ENCODE data around the gene BARX1.

Gene BARX1

DNA sequence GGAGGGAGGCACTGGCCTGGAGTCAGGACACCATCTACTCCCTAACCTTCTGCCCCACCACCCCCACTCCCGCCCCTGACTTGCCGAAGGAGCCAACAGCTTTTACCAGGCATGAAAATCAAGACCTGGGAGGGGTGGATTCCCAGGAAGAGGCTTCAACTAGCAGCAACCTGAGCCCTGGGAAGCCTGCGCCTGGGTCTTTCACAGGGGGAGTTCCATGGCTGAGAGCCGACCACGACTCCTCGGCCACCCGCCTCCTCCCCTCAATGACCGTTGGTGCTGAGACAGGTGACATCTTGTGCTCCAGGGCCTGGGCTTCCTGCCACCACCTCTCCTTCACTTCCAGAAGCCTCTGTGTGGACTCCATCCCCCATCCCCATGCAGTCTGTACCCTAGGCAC is 37.1 kb downstream of the BARX1 start:
- TF ChIP-seq ZC3H10 (CRISPR knock-in tag; IDR thresholded peaks at IDR 0.05): no peak
- no peak for TF ChIP-seq GLIS3 (CRISPR knock-in tag; IDR thresholded peaks at IDR 0.05)
- no peak for TF ChIP-seq ZNF8 (CRISPR knock-in tag; IDR thresholded peaks at IDR 0.05)
- no peak for TF ChIP-seq ISL1 (CRISPR knock-in tag; IDR thresholded peaks at IDR 0.05)
- ATAC-seq: no peak

- ATAC-seq: no peak
Observed at GRCh38 chr9:93917121-93917853, 37.9 kb downstream of the BARX1 start.

GRCh38 chr9:93916358-93916757 is 38.8 kb downstream of the BARX1 start:
- TF ChIP-seq ARNTL (CRISPR knock-in tag; IDR thresholded peaks at IDR 0.05; ENCODE audit: borderline replicate concordance, low read depth): no peak
- TF ChIP-seq ZFP30 (CRISPR knock-in tag; IDR thresholded peaks at IDR 0.05): no peak
- TF ChIP-seq GLIS3 (CRISPR knock-in tag; IDR thresholded peaks at IDR 0.05): no peak
- no peak for TF ChIP-seq BACH2 (CRISPR knock-in tag; IDR thresholded peaks at IDR 0.05; ENCODE audit: borderline replicate concordance)
- no peak for TF ChIP-seq TSHZ2 (CRISPR knock-in tag; IDR thresholded peaks at IDR 0.05)
- TF ChIP-seq CREB5 (CRISPR knock-in tag; IDR thresholded peaks at IDR 0.05; ENCODE audit: low read depth): no peak
- no peak for TF ChIP-seq ZNF70 (CRISPR knock-in tag; IDR thresholded peaks at IDR 0.05)
- no peak for TF ChIP-seq ISL1 (CRISPR knock-in tag; IDR thresholded peaks at IDR 0.05)
- TF ChIP-seq PPARA (CRISPR knock-in tag; IDR thresholded peaks at IDR 0.05; ENCODE audit: borderline replicate concordance): no peak
- TF ChIP-seq ZC3H10 (CRISPR knock-in tag; IDR thresholded peaks at IDR 0.05): no peak
- no peak for TF ChIP-seq OSR1 (CRISPR knock-in tag; IDR thresholded peaks at IDR 0.05)
- no peak for TF ChIP-seq TCF4 (CRISPR knock-in tag; IDR thresholded peaks at IDR 0.05; ENCODE audit: borderline replicate concordance)
- no peak for TF ChIP-seq POU6F1 (CRISPR knock-in tag; IDR thresholded peaks at IDR 0.05; ENCODE audit: borderline replicate concordance, low read depth)
- TF ChIP-seq ZNF8 (CRISPR knock-in tag; IDR thresholded peaks at IDR 0.05): no peak
- no peak for TF ChIP-seq ZFP3 (CRISPR knock-in tag; IDR thresholded peaks at IDR 0.05)
- no peak for TF ChIP-seq ESRRG (CRISPR knock-in tag; IDR thresholded peaks at IDR 0.05)
- no peak for TF ChIP-seq CSDC2 (CRISPR knock-in tag; IDR thresholded peaks at IDR 0.05)
- ATAC-seq: no peak

More at GRCh38 chr9:93917121-93917853, 37.9 kb downstream of the BARX1 start:
- TF ChIP-seq ARNTL (CRISPR knock-in tag; IDR thresholded peaks at IDR 0.05; ENCODE audit: borderline replicate concordance, low read depth) (no peak), CSDC2 (CRISPR knock-in tag; IDR thresholded peaks at IDR 0.05) (no peak), BACH2 (CRISPR knock-in tag; IDR thresholded peaks at IDR 0.05; ENCODE audit: borderline replicate concordance) (no peak), OSR1 (CRISPR knock-in tag; IDR thresholded peaks at IDR 0.05) (no peak), ZFP30 (CRISPR knock-in tag; IDR thresholded peaks at IDR 0.05) (no peak), ZNF8 (CRISPR knock-in tag; IDR thresholded peaks at IDR 0.05) (no peak), ZFP3 (CRISPR knock-in tag; IDR thresholded peaks at IDR 0.05) (no peak), GLIS3 (CRISPR knock-in tag; IDR thresholded peaks at IDR 0.05) (no peak), SNAI2 (CRISPR knock-in tag; IDR thresholded peaks at IDR 0.05) (no peak), ESRRG (CRISPR knock-in tag; IDR thresholded peaks at IDR 0.05) (no peak), ISL1 (CRISPR knock-in tag; IDR thresholded peaks at IDR 0.05) (no peak)

DNA sequence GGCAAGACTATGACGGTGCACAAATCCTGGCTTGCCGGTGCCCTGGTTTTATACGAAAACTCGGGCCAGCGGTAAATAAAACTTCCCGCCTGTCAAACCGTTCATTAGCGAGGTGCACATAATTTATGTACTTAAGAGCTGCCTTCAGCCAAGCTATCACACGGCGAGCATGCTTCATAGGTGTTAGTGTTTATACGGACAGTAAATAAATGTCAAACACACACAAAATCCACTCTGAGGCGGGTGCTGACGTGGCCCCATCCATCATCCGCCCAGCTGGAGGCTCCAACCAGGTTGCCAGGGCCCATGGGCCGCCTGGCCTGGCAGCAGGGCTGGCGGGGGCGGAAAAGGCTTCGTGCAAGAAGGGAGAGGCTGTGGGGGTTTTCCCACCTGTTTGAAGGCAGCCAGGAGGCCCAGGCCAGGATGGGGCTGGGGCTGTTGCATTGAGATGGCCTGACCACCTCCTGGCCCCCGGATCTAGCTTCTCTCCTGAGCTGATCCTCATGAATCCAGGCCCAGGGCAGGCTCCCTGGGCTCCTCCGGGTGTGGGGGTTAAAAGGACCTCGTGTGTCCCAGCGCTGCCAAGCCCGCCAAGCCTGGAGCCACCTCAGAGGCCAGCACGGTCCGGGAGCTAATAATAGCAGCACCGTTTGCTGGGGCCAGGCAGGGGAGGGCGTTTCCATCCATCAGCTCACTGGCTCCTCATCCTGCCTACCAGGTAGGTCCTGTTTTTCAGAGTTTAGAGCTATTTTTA is 43.2 kb downstream of the BARX1 start:
- ATAC-seq: no peak
- TF ChIP-seq CSDC2 (CRISPR knock-in tag; IDR thresholded peaks at IDR 0.05): no peak
- TF ChIP-seq, protein P1, sequence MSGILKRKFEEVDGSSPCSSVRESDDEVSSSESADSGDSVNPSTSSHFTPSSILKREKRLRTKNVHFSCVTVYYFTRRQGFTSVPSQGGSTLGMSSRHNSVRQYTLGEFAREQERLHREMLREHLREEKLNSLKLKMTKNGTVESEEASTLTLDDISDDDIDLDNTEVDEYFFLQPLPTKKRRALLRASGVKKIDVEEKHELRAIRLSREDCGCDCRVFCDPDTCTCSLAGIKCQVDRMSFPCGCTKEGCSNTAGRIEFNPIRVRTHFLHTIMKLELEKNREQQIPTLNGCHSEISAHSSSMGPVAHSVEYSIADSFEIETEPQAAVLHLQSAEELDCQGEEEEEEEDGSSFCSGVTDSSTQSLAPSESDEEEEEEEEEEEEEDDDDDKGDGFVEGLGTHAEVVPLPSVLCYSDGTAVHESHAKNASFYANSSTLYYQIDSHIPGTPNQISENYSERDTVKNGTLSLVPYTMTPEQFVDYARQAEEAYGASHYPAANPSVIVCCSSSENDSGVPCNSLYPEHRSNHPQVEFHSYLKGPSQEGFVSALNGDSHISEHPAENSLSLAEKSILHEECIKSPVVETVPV (CRISPR knock-in tag; IDR thresholded peaks at IDR 0.05): no peak
- no peak for TF ChIP-seq OSR1 (CRISPR knock-in tag; IDR thresholded peaks at IDR 0.05)
